GM12801 (cell line): Measurements from ENCODE around the gene SFT2D1.

Experiments
- TF ChIP-seq, protein P1 (sequence below): IDR thresholded peaks from one replicate; pipeline ENCODE4 v1.5.1; 2011; ENCODE audit warnings: control low read depth; ENCODE audit not compliant: insufficient read length; ENCODE audit errors: extremely low read depth

SFT2D1 gene

GRCh38 chr6:166307082-166308032, 35.0 kb downstream of the SFT2D1 start:
- TF ChIP-seq, protein P1, sequence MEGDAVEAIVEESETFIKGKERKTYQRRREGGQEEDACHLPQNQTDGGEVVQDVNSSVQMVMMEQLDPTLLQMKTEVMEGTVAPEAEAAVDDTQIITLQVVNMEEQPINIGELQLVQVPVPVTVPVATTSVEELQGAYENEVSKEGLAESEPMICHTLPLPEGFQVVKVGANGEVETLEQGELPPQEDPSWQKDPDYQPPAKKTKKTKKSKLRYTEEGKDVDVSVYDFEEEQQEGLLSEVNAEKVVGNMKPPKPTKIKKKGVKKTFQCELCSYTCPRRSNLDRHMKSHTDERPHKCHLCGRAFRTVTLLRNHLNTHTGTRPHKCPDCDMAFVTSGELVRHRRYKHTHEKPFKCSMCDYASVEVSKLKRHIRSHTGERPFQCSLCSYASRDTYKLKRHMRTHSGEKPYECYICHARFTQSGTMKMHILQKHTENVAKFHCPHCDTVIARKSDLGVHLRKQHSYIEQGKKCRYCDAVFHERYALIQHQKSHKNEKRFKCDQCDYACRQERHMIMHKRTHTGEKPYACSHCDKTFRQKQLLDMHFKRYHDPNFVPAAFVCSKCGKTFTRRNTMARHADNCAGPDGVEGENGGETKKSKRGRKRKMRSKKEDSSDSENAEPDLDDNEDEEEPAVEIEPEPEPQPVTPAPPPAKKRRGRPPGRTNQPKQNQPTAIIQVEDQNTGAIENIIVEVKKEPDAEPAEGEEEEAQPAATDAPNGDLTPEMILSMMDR, result no peak

GRCh38 chr6:166306378-166307081, 35.8 kb downstream of the SFT2D1 start:
- TF ChIP-seq, protein P1, result no peak

DNA sequence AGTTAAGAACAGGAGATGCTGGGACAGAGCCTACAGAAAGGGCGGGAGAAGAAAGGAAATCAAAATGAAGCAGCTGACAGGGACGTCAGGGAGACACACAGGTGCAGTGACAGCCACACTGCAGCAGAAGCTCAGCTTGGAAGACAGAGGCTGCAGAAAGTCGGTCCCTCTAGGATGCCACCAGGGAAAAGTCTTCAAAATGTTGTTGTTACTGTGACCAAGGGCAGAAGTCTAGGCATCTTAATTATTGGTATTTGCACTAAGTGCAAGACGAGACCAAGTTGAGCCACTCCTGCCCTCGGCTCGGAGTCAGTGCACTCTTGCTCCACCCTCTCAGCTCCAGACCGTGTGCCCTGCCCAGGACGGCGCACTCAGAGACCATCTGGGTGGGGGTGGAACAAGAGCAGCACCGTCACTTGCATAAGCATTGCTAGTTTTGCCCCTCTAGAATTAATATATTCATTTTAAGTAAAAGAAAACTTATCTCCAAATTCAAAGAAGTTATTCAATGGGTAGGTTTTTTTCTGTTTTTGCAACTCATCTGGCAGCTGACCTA, 36.7 kb downstream of the SFT2D1 start:
- TF ChIP-seq, protein P1, result no peak

DNA sequence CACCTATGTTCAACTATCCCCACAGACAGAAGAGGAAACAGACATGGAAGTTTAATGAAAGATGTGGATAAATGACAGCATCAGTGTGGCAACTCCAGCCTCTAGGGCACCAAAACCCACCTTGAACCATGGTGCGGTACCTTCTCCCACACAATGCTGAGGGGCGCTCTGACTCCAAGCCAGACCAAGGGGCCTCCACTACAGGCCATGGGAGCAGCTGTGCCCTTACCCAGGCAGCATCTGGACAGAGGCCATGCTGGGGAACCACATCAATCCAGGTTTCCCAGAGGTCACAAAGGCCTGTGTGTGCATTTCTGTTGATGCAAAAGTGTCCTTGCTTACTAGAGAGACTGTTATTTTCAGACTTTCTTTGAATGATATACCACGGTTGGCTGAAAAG, 38.2 kb downstream of the SFT2D1 start:
- TF ChIP-seq, protein P1, result no peak

DNA sequence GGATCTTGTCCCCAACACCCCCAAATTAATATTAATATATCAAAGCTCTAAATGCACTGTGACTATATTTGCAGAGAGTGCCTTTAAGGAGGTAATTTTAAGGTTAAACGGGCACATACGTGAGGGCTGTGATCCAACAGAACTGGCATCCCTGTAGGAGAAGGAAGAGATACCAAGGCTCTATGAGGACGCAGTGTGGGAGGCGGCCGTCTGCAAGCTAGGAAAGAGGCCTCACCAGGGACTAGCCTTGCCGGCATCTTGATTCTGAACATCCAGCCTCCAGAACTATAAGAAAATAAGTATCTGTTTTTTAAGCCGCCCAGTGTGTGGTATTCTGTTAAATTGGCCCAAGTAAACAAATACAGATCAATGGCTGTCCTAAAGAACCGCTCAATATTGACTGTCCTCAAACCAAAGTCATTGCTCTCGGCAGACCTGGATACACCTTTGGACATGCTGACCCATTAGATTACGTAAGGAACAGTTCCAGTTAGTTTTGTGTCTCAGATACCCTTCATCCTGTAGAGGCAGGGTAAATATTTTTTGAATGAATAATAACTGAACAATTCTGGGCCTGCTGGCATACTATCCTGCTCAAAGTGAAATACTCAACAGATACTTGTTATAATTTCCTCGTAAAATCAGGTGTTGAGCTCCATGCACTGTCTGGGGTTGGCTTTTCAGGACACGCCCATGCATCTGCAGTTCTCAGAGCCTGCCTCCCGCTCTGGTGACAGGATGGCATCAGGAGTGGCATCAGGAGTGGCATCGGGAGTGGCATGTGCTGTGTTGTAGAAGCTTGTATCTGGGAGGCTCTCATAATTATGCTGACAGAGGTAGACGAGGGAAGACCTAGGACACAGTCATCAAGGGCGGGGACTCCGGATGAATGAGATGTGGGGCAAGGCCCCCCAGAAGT, 40.5 kb downstream of the SFT2D1 start:
- TF ChIP-seq, protein P1, result no peak

- TF ChIP-seq, protein P1, result no peak
These were observed 41.9 kb downstream of the SFT2D1 start for GRCh38 chr6:166300357-166300987.
